ENCODE measurements around the gene USP7. TPM values are rescaled to one million over a fixed set of nuclear protein-coding genes. Genes with fewer than 3 reads are reported as not detected.
A peak's percentile ranks its signal among the peaks of the same experiment; 100 is the strongest.

USP7 gene
- total and polyA plus RNA-seq, 7 donors = 41.6 to 135 (median 108) TPM

GRCh38 chr16:8851761-8852403 is 111.8 kb downstream of the USP7 start:
- intact Hi-C loops (cut with DNase I) = no loop called here
- H3K4me3 ChIP-seq = no peak overlapping the region
- WGBS, 3 donors = 88 to 94% (median 92%) methylated on average over 8 of the region's 8 CpGs
- H3K27ac ChIP-seq = no peak overlapping the region
- DNase-seq (no peak), ATAC-seq (no peak)
- TF ChIP-seq CTCF (IDR thresholded peaks at IDR 0.05) = no peak
- no peaks in the 10 kb centered on the region for H3K27me3 ChIP-seq (ENCODE audit: insufficient read depth in 3 of 3, low read length in 2 of 3)
- no peaks in the 10 kb centered on the region for H3K9me3 ChIP-seq
- H3K36me3 ChIP-seq (ENCODE audit: insufficient read depth in 1 of 2, low read depth in 1 of 2) = peaks cover 4 to 82% of the 10 kb centered on the region in 2 donors
- no peaks in the 10 kb centered on the region for H3K4me1 ChIP-seq

- no peaks in the 10 kb centered on the region for H3K4me1 ChIP-seq
- intact Hi-C loops (cut with DNase I) = no loop called here
- H3K36me3 ChIP-seq (ENCODE audit: insufficient read depth in 1 of 2, low read depth in 1 of 2) = peaks cover 4 to 72% of the 10 kb centered on the region in 2 donors
- H3K27me3 ChIP-seq (ENCODE audit: insufficient read depth in 3 of 3, low read length in 2 of 3) = no peaks in the 10 kb centered on the region
- TF ChIP-seq CTCF (IDR thresholded peaks at IDR 0.05) = no peak
- H3K27ac ChIP-seq = peak overlapping the region; percentile 30
- peak; percentile 52 to 69 (median 60) for ATAC-seq
- WGBS, 3 donors = 52 to 54% (median 54%) methylated on average over 11 of the region's 11 CpGs
- peak; percentile 65 to 78 for DNase-seq
- no peak overlapping the region for H3K4me3 ChIP-seq
- no peaks in the 10 kb centered on the region for H3K9me3 ChIP-seq
Observed at GRCh38 chr16:8850279-8850885, 113.3 kb downstream of the USP7 start.

DNA sequence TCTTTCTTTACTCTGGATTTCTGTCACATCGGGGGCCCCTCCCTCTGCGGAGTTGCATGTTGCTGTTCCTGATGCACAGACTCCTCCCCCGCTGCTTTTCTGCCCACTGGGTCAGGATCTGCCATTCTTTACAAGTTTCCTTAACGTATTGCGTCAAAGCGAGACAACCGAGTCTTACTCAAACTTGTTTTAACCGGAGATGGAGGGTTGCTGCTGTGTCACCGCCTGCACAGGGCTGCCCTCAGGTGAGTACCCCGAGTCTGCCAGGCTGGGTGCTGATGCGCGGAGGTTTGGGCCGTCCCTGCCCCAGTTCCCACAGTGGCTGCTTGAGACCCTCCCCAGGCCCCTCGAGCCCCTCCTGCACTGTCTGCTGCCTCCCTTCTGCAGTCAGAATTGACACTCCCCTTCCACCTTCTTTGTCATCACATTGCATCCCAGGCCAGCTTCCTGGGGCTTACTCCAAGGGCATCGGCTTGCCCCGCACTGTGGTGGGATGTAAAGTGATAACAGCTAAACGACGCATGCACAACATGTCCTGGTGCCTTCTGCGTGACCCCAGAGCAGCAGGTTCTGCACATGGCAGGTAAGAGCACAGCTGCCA is 114.2 kb downstream of the USP7 start:
- intact Hi-C loops (cut with DNase I) = no loop called here

DNA sequence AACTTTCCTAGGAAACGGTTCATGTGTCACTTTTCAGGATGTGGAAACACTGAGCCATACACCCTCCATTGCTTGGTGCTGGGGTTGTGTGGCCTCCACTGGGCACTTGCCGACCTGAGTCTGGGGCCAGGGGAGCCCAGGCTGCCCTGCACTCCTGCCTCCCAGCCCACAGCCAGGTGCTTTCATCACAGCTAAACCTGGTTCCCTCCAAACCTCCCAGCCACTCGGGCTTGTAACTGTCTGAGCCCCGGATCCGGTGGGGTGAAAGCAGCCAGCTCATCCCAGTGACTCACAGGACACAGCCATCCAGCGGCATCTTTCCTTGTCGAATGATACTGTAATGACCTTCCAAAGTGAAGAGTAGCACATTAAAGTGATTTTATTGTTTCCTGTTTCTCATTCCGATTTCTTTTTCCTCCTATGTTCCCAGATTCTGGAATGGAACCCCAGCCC is 114.7 kb downstream of the USP7 start:
- intact Hi-C loops (cut with DNase I) = no loop called here
- no peaks in the 10 kb centered on the region for H3K9me3 ChIP-seq
- H3K4me3 ChIP-seq = no peak overlapping the region
- H3K27ac ChIP-seq = no peak overlapping the region
- H3K4me1 ChIP-seq = no peaks in the 10 kb centered on the region
- WGBS, 3 donors = 79 to 87% (median 84%) methylated on average over 8 of the region's 8 CpGs
- DNase-seq (no peak), ATAC-seq (peak in 1 of 4 donors; percentile 17)
- no peak for TF ChIP-seq CTCF (IDR thresholded peaks at IDR 0.05)
- peaks cover 0 to 58% of the 10 kb centered on the region in 2 donors for H3K36me3 ChIP-seq (ENCODE audit: insufficient read depth in 1 of 2, low read depth in 1 of 2)
- H3K27me3 ChIP-seq (ENCODE audit: insufficient read depth in 3 of 3, low read length in 2 of 3) = no peaks in the 10 kb centered on the region

More for the DNA sequence above, 114.2 kb downstream of the USP7 start:
- Histone ChIP-seq H3K36me3 (ENCODE audit: insufficient read depth in 1 of 2, low read depth in 1 of 2) (peaks cover 3 to 64% of the 10 kb centered on the region in 2 donors), H3K9me3 (no peaks in the 10 kb centered on the region), H3K4me3 (no peak overlapping the region), H3K4me1 (no peaks in the 10 kb centered on the region), H3K27ac (no peak overlapping the region), H3K27me3 (ENCODE audit: insufficient read depth in 3 of 3, low read length in 2 of 3) (no peaks in the 10 kb centered on the region)
- TF ChIP-seq CTCF (IDR thresholded peaks at IDR 0.05) = no peak
- DNase-seq (no peak), ATAC-seq (no peak)
- WGBS, 3 donors = 87% methylated on average over 19 of the region's 19 CpGs

Data from psoas muscle (tissue), 8 donors.